HCT116 (cell line): ENCODE data around the gene SLC7A10. TPM values are rescaled to one million over a fixed set of nuclear protein-coding genes. Genes with fewer than 3 reads are reported as not detected.

ENCODE experiments used
- ATAC-seq: fragments of 200-7000 bp; cut with Tn5 transposase; 2 replicates; pipeline ENCODE4 v1.9.1; 2020; ENCODE audit warnings: mild to moderate bottlenecking, moderate library complexity
- BruUV-seq: library from RNA; stranded (reverse); fragments of 400-500 nt; replicated peaks from 2 replicates; lab custom pipeline; 2021; lab: Mats Ljungman, UMichigan
- CTCF ChIA-PET: fragments of 300-600 bp; sonication (Branson Sonifier 250); formaldehyde crosslinking; loops from one replicate; lab custom pipeline; 2021; ENCODE audit warnings: antibody characterized with exemption; lab: Charles Lee
- POLR2A ChIA-PET: fragments of 300-600, 350-600 bp; sonication (Branson Sonifier 250); formaldehyde crosslinking; loops from one replicate; lab custom pipeline; 2021; ENCODE audit warnings: antibody characterized with exemption; lab: Charles Lee
- RAD21 ChIA-PET, 2 experiments: fragments of 300-600 bp; sonication (Branson Sonifier 250); formaldehyde crosslinking; loops; one replicate each; lab custom pipeline; 2023; ENCODE audit warnings: low total read pairs in 2 of 2; ENCODE audit not compliant: uncharacterized antibody in 2 of 2, unreplicated experiment in 2 of 2, low non-redundant PET in 1 of 2; lab: Charles Lee
- DNase-seq: peaks from one replicate; pipeline ENCODE4 v3.0.0-alpha.2; 2010; ENCODE audit warnings: low read depth, low spot score
- H2AFZ ChIP-seq: fragments of 200-600 bp; shearing (Covaris generic), sonication (generic); 2 replicates; pipeline ENCODE4 v1.6.1; 2017; ENCODE audit warnings: low read depth, mixed run types, mixed read lengths, antibody characterized with exemption, low read length; ENCODE audit not compliant: poor library complexity, severe bottlenecking
- H3K27ac ChIP-seq: 2 replicates; pipeline ENCODE4 v1.5.1; 2012; ENCODE audit warnings: low read depth, low read length
- H3K27me3 ChIP-seq: fragments of 200-600 bp; sonication (generic); 2 replicates; pipeline ENCODE4 v1.6.1; 2016; ENCODE audit warnings: mixed run types, low read length, mixed read lengths; ENCODE audit not compliant: insufficient read depth
- H3K36me3 ChIP-seq, 2 experiments: fragments of 200-500 bp in 1 of 2; fragments of 200-600 bp in 1 of 2; sonication (Bioruptor generic) in 1 of 2; sonication (generic) in 1 of 2; 2 replicates each; pipeline versions ENCODE4 v1.5.1 to v1.6.1; 2014 to 2016; ENCODE audit warnings: low read length in 2 of 2, inconsistent platforms in 1 of 2, mixed read lengths in 1 of 2, mixed run types in 1 of 2; ENCODE audit not compliant: insufficient read depth in 2 of 2, control insufficient read depth in 1 of 2
- H3K4me1 ChIP-seq, 2 experiments: fragments of 200-600 bp in 1 of 2; sonication (generic) in 1 of 2; 2 replicates each; pipeline versions ENCODE4 v1.5.1 to v1.6.1; 2012 to 2017; ENCODE audit warnings: low read length in 2 of 2, inconsistent platforms in 1 of 2, mild to moderate bottlenecking in 1 of 2, mixed read lengths in 1 of 2, mixed run types in 1 of 2, moderate library complexity in 1 of 2; ENCODE audit not compliant: insufficient read depth in 2 of 2, control insufficient read depth in 1 of 2
- H3K4me2 ChIP-seq: fragments of 200-600 bp; sonication (generic); 2 replicates; pipeline ENCODE4 v1.6.1; 2017; ENCODE audit warnings: mixed run types, low read length, mixed read lengths
- H3K4me3 ChIP-seq, 2 experiments: fragments of 200-600 bp in 1 of 2; sonication (generic) in 1 of 2; replicated peaks in 1 of 2; 2 replicates each; pipeline ENCODE4 v1.5.1; 2011 to 2016; ENCODE audit warnings: low read length in 2 of 2, control low read depth in 1 of 2, low read depth in 1 of 2, mild to moderate bottlenecking in 1 of 2, mixed read lengths in 1 of 2, mixed run types in 1 of 2
- H3K79me2 ChIP-seq: fragments of 200-600 bp; sonication (generic); 2 replicates; pipeline ENCODE4 v1.6.1; 2017; ENCODE audit warnings: mild to moderate bottlenecking, mixed run types, low read length, moderate library complexity, mixed read lengths; ENCODE audit not compliant: insufficient read depth
- H3K9ac ChIP-seq: fragments of 200-600 bp; sonication (generic); 2 replicates; pipeline ENCODE4 v1.6.1; 2016; ENCODE audit warnings: low read length, mixed read lengths
- H3K9me2 ChIP-seq: fragments of 200-600 bp; sonication (generic), shearing (Covaris generic); 2 replicates; pipeline ENCODE4 v1.6.1; 2017; ENCODE audit warnings: mixed run types, mild to moderate bottlenecking, moderate library complexity; ENCODE audit not compliant: insufficient read depth
- H3K9me3 ChIP-seq, 2 experiments: fragments of 200-500 bp in 1 of 2; fragments of 200-600 bp in 1 of 2; sonication (Bioruptor generic) in 1 of 2; sonication (generic) in 1 of 2; 2 replicates each; pipeline ENCODE4 v1.6.1; 2014 to 2017; ENCODE audit warnings: low read length in 2 of 2, mixed read lengths in 2 of 2, inconsistent platforms in 1 of 2, low read depth in 1 of 2, mild to moderate bottlenecking in 1 of 2, mixed run types in 1 of 2, moderate library complexity in 1 of 2; ENCODE audit not compliant: control insufficient read depth in 1 of 2, insufficient read depth in 1 of 2
- H4K20me1 ChIP-seq: fragments of 200-600 bp; sonication (generic), shearing (Covaris generic); 2 replicates; pipeline ENCODE4 v1.6.1; 2017; ENCODE audit warnings: mixed run types, mild to moderate bottlenecking, moderate library complexity; ENCODE audit not compliant: insufficient read depth
- ATF3 ChIP-seq: IDR thresholded peaks from 2 replicates; pipeline ENCODE4 v1.6.1; 2012
- CBX3 ChIP-seq: IDR thresholded peaks from 2 replicates; pipeline ENCODE4 v1.6.1; 2012; ENCODE audit warnings: low read depth
- EZH2 ChIP-seq: fragments of 200-600 bp; sonication (generic); IDR thresholded peaks from 2 replicates; pipeline ENCODE4 v1.6.1; 2017; ENCODE audit warnings: antibody characterized with exemption, mixed run types
- EZH2phosphoT487 ChIP-seq: fragments of 200-600 bp; IDR thresholded peaks from 2 replicates; pipeline ENCODE4 v1.6.1; 2018; ENCODE audit warnings: antibody characterized with exemption, borderline replicate concordance
- FOSL1 ChIP-seq: IDR thresholded peaks from 2 replicates; pipeline ENCODE4 v1.6.1; 2012; ENCODE audit warnings: low read depth
- JUND ChIP-seq: IDR thresholded peaks from 2 replicates; pipeline ENCODE4 v1.6.1; 2012
- POLR2A ChIP-seq: IDR thresholded peaks from 2 replicates; pipeline ENCODE4 v1.7.0; 2011; ENCODE audit warnings: borderline replicate concordance; ENCODE audit not compliant: insufficient read depth, insufficient read length; ENCODE audit errors: extremely low read depth
- RAD21 ChIP-seq: IDR thresholded peaks from 2 replicates; pipeline ENCODE4 v1.6.1; 2012; ENCODE audit warnings: low read depth, mild to moderate bottlenecking
- REST ChIP-seq: IDR thresholded peaks from 2 replicates; pipeline ENCODE4 v1.6.1; 2012; ENCODE audit warnings: low read depth
- SP1 ChIP-seq: IDR thresholded peaks from 2 replicates; pipeline ENCODE4 v1.6.1; 2012; ENCODE audit warnings: low read depth
- ZFX ChIP-seq: fragments of 450-650 bp; IDR thresholded peaks from 2 replicates; pipeline ENCODE4 v1.6.1; 2017
- ZNF274 ChIP-seq: fragments of 200-500 bp; sonication (Bioruptor generic); IDR thresholded peaks from 2 replicates; pipeline ENCODE4 v1.6.1; 2014; ENCODE audit warnings: mild to moderate bottlenecking, low read depth, low read length, inconsistent platforms
- intact Hi-C: fragments of 100-400 bp; cut with micrococcal nuclease; formaldehyde crosslinking; loops from 2 replicates; pipeline ENCODE4 v1.10.0; 2022
- total RNA-seq: library from RNA; stranded (reverse); gene quantifications from one replicate; pipeline ENCODE4 v1.2.1, GENCODE V29; 2021; ENCODE audit not compliant: unreplicated experiment
- TF ChIP-seq, protein P1 (sequence below): IDR thresholded peaks from 2 replicates; pipeline ENCODE4 v1.6.1; 2012

SLC7A10 gene
- total RNA-seq, 1 experiment from 2014 or later, result 0.25 TPM

- Histone ChIP-seq H3K27me3 (no peaks in the 10 kb centered on the region), H3K9me2 (no peaks in the 10 kb centered on the region), H4K20me1 (no peaks in the 10 kb centered on the region), H3K27ac (no peak overlapping the region), H3K4me2 (no peak overlapping the region), H3K79me2 (no peaks in the 10 kb centered on the region), H3K4me1 (peaks cover 8 to 15% of the 10 kb centered on the region in 2 experiments)
- no peak for ATAC-seq
- no peak for DNase-seq
- intact Hi-C loops, result no loop called here
- TF ChIP-seq POLR2A (no peak), ATF3 (no peak), ZFX (no peak), FOSL1 (no peak), EZH2 (no peak), SP1 (no peak), REST (no peak), JUND (no peak), RAD21 (no peak), ZNF274 (no peak), CBX3 (no peak), EZH2phosphoT487 (no peak)
- TF ChIP-seq, protein P1, sequence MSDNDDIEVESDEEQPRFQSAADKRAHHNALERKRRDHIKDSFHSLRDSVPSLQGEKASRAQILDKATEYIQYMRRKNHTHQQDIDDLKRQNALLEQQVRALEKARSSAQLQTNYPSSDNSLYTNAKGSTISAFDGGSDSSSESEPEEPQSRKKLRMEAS, result no peak
- TF ChIP-seq, all 23 proteins: peak for 0
- Histone ChIP-seq H3K9me3 (no peaks in the 10 kb centered on the region), H3K4me3 (no peak overlapping the region), H2AFZ (no peak overlapping the region), H3K9ac (no peak overlapping the region), H3K36me3 (no peaks in the 10 kb centered on the region)
- ChIA-PET CTCF (interaction anchor here (1.9 kb wide), 1 partner anchor 10 kb away, joined by 5 read pairs; no protein-coding TSS in a partner anchor), POLR2A (interaction anchor here (0.7 to 1.3 kb wide), 2 partner anchors 10 to 51 kb away, joined by 3 read pairs; no protein-coding TSS in a partner anchor), RAD21 (no interaction called here)
- BruUV-seq, result no TSS peak
Measured at GRCh38 chr19:33186431-33187182, 39.0 kb downstream of the SLC7A10 start.
